ENCODE results near the gene AOPEP.
A peak's percentile ranks its signal among the peaks of the same experiment; 100 is the strongest.

AOPEP gene

GRCh38 chr9:95048225-95049087 is 322.0 kb downstream of the AOPEP start:
- peak; percentile 44 for DNase-seq

GRCh38 chr9:95049761-95050160 is 323.3 kb downstream of the AOPEP start:
- no peak for DNase-seq

- peak; percentile 49 for DNase-seq
Observed at GRCh38 chr9:95053611-95054570, 327.4 kb downstream of the AOPEP start.

- peak; percentile 33 for DNase-seq
Observed at GRCh38 chr9:95055334-95055850, 328.9 kb downstream of the AOPEP start.

GRCh38 chr9:95055851-95056551 is 329.5 kb downstream of the AOPEP start:
- DNase-seq: peak; percentile 93

GRCh38 chr9:95057101-95057500 is 330.6 kb downstream of the AOPEP start:
- DNase-seq: no peak

GRCh38 chr9:95058121-95058785 is 331.8 kb downstream of the AOPEP start:
- no peak for DNase-seq

GRCh38 chr9:95058795-95059386 is 332.4 kb downstream of the AOPEP start:
- DNase-seq: peak; percentile 50

- no peak for DNase-seq
Observed at GRCh38 chr9:95060234-95060633, 333.7 kb downstream of the AOPEP start.

GRCh38 chr9:95060916-95061315 is 334.4 kb downstream of the AOPEP start:
- DNase-seq: no peak

- no peak for DNase-seq
Observed at GRCh38 chr9:95061916-95062595, 335.6 kb downstream of the AOPEP start.

- no peak for DNase-seq
Observed at GRCh38 chr9:95062596-95063065, 336.1 kb downstream of the AOPEP start.

- no peak for DNase-seq
Observed at GRCh38 chr9:95063300-95063699, 336.8 kb downstream of the AOPEP start.

GRCh38 chr9:95065224-95065623 is 338.7 kb downstream of the AOPEP start:
- DNase-seq: no peak

GRCh38 chr9:95067057-95067456 is 340.6 kb downstream of the AOPEP start:
- no peak for DNase-seq

- no peak for DNase-seq
Observed at GRCh38 chr9:95067897-95068296, 341.4 kb downstream of the AOPEP start.

GRCh38 chr9:95070549-95071021 is 344.1 kb downstream of the AOPEP start:
- DNase-seq: no peak

GRCh38 chr9:95071450-95071849 is 345.0 kb downstream of the AOPEP start:
- no peak for DNase-seq

- no peak for DNase-seq
Observed at GRCh38 chr9:95071925-95072324, 345.4 kb downstream of the AOPEP start.

- DNase-seq: no peak
Observed at GRCh38 chr9:95073042-95073607, 346.6 kb downstream of the AOPEP start.

GRCh38 chr9:95073918-95074317 is 347.4 kb downstream of the AOPEP start:
- DNase-seq: no peak

Measured in fibroblast of skin of right biceps (primary cell).